ENCODE data around the gene FOXP1. TPM values are rescaled to one million over a fixed set of nuclear protein-coding genes. Genes with fewer than 3 reads are reported as not detected.

The FOXP1 gene
- total RNA-seq, 2 experiments from 2014 or later = 108 to 153 TPM

DNA sequence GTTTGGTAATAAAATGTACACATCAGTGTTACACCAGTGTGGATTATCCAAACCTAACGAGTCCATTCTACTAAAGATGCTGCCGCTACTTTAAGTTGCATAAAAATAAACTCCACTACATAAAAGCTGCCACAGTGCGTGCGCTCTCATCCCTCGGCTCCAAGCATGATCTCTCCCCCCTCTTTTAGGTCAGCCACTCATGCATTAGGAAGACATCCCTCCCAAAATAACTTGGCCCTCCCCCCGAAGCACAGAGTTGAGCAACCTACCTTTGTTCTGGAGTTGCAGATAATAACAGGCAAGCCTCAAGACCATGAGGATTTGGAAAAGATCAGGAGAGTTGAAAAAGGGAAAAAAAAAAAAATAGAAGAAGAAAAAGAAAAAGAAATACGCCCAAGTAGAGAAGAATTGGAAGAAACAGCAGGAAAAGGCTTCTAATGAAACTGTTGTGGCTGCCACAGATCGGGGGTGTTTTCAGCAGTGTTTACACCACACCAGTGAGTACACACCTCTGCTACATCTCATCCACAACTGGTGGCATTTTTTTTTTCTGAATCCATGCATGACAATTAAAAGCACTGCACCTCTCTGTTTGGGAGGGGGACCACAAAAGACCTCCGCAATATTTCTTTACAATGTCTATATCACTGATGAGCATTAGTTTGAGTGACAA lies 339.2 kb downstream of the FOXP1 start:
- H3K4me3 Mint-ChIP-seq = no peak overlapping the region
- peaks cover 9% of the 10 kb centered on the region for H3K36me3 Mint-ChIP-seq (ENCODE audit: low read depth)
- no peak overlapping the region for H3K27ac Mint-ChIP-seq
- ChIA-PET CTCF (interaction anchor here (0.6 to 2.7 kb wide), 4 partner anchors 10 to 123 kb away, joined by 4 to 10 read pairs (median 4); no protein-coding TSS in a partner anchor), POLR2A (no interaction called here)
- ATAC-seq (no peak), DNase-seq (no peak)
- H3K27me3 Mint-ChIP-seq = no peaks in the 10 kb centered on the region
- intact Hi-C loops (cut with DNase I, micrococcal nuclease) = no loop called here
- H3K4me1 Mint-ChIP-seq = peaks cover 65% of the 10 kb centered on the region
- no peaks in the 10 kb centered on the region for H3K9me3 Mint-ChIP-seq (ENCODE audit: low read depth)

DNA sequence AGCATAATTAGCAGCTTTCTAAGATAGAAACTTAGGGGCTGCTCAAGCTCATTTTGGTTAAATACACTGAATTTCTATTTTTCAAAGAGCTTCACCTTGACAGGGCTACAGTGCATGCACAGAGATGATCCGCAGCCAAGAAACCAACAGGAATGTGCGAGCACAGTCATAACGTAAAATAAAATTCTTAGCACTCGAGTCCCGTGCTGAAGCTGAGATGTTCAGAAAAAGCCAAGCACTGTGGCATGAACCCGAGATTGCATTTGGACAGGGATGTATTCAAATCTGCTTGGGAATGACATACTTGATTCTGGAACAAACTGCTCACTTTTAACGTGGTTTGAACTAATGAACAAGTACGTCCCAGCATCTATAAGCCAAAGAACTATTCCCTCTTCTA lies 340.3 kb downstream of the FOXP1 start:
- no peak overlapping the region for H3K27ac Mint-ChIP-seq
- no peak for DNase-seq
- intact Hi-C loops (cut with DNase I, micrococcal nuclease) = no loop called here
- ChIA-PET POLR2A (no interaction called here), CTCF (interaction anchor here (0.7 to 2.7 kb wide), 6 partner anchors 9 to 19 kb away, joined by 3 to 10 read pairs (median 4); no protein-coding TSS in a partner anchor)
- no peak overlapping the region for H3K4me3 Mint-ChIP-seq
- ATAC-seq = no peak
- H3K4me1 Mint-ChIP-seq = peaks cover 63% of the 10 kb centered on the region
- no peaks in the 10 kb centered on the region for H3K9me3 Mint-ChIP-seq (ENCODE audit: low read depth)
- H3K36me3 Mint-ChIP-seq (ENCODE audit: low read depth) = peaks cover 13% of the 10 kb centered on the region
- no peaks in the 10 kb centered on the region for H3K27me3 Mint-ChIP-seq

DNA sequence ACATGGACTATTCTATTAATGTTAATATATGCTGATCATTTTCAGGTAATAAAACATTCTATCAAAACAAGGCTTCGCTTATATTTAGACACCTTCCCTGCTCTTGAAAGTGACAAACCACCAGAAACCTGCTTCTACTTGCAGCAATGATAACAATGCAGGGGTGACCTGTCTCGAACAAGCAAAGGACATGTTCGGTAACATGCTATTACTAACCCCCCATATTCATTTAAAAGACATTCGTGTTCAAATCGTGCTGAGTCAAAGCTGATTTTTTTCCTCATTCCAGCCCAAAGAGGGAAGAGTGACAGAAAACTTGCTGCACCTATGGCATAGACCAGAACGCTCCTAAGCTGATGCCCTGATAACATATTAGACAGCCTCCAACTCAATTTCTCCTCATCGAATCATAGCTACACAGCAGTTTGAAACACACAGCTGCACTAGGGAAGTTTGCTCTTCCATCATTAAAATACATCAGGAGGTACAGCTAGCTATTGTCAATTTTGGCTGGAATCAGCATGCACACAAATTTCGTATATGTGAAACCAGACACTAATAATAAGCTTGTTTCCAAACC lies 341.5 kb downstream of the FOXP1 start:
- ATAC-seq (no peak), DNase-seq (no peak)
- peak overlapping the region; percentile 13 for H3K27ac Mint-ChIP-seq
- no peaks in the 10 kb centered on the region for H3K9me3 Mint-ChIP-seq (ENCODE audit: low read depth)
- CTCF ChIA-PET = interaction anchor here (0.7 to 2.7 kb wide), 8 partner anchors 10 to 23 kb away, joined by 3 to 10 read pairs (median 4); no protein-coding TSS in a partner anchor
- H3K4me3 Mint-ChIP-seq = no peak overlapping the region
- H3K27me3 Mint-ChIP-seq = no peaks in the 10 kb centered on the region
- POLR2A ChIA-PET = interaction anchor here (0.6 to 0.7 kb wide), 3 partner anchors 49 to 1724 kb away, joined by 3 to 5 read pairs (median 3); no protein-coding TSS in a partner anchor
- intact Hi-C loops (cut with DNase I, micrococcal nuclease) = no loop called here
- peaks cover 11% of the 10 kb centered on the region for H3K36me3 Mint-ChIP-seq (ENCODE audit: low read depth)
- peaks cover 59% of the 10 kb centered on the region for H3K4me1 Mint-ChIP-seq

DNA sequence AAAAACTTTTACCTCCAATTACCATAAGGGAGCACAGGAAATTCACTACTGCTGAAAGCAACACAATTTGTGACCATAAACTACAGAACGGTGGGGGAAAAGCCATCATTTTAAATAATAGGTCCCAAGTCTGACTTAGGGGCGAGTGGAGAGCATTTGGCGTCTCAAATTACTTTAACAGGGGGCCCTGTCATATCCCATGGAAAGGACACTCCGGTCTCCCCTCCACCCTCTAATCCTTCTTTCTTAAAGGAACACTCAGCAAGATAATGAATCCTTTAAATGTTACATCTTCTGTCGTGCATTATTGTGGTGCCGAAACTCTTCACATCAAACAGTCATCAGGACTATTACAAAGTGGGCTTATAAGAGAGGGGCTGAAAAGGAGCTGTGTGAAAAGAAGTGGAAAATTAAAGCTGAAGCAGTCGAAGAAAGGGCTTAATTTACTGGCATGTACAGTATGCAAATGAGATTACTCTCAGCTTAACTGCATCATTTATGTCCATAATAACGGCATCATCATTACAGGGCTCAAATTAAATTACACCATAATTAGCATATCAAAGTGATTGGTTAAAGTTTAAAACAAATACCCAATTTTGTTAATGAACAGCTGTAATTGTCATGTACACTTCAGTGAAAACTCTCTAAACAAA lies 342.2 kb downstream of the FOXP1 start:
- ATAC-seq (no peak), DNase-seq (no peak)
- intact Hi-C loops (cut with DNase I, micrococcal nuclease) = no loop called here
- H3K4me1 Mint-ChIP-seq = peaks cover 52% of the 10 kb centered on the region
- H3K27ac Mint-ChIP-seq = no peak overlapping the region
- H3K27me3 Mint-ChIP-seq = no peaks in the 10 kb centered on the region
- no peaks in the 10 kb centered on the region for H3K9me3 Mint-ChIP-seq (ENCODE audit: low read depth)
- CTCF ChIA-PET = interaction anchor here (0.7 to 2.7 kb wide), 3 partner anchors 10 to 24 kb away, joined by 3 to 10 read pairs (median 5); no protein-coding TSS in a partner anchor
- H3K36me3 Mint-ChIP-seq (ENCODE audit: low read depth) = peaks cover 14% of the 10 kb centered on the region
- POLR2A ChIA-PET = no interaction called here
- H3K4me3 Mint-ChIP-seq = no peak overlapping the region

DNA sequence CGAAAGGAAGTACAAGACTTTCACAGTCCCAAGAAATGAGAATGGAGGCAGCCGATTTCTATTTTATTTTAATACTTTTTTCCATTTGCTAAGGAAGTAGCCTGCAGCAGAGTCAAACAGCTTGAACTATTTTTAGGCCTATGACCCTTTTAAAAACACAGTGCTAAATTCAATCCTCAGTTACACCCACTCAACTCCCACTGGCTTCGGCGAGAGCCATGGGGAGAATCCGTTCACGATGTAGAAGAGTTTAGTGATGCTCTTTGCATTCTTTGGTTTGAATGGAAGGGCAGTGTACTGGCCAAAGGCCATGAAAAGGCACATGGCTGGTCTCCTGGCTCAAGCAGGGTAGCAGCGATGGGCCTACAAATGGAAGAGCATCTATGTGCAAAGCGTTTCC lies 343.5 kb downstream of the FOXP1 start:
- H3K4me1 Mint-ChIP-seq = peaks cover 48% of the 10 kb centered on the region
- H3K9me3 Mint-ChIP-seq (ENCODE audit: low read depth) = no peaks in the 10 kb centered on the region
- peak overlapping the region; percentile 66 for H3K27ac Mint-ChIP-seq
- DNase-seq = no peak
- no peak for ATAC-seq
- ChIA-PET POLR2A (no interaction called here), CTCF (interaction anchor here (0.6 to 0.8 kb wide), 2 partner anchors 29 to 153 kb away, joined by 4 read pairs; no protein-coding TSS in a partner anchor)
- H3K4me3 Mint-ChIP-seq = no peak overlapping the region
- no peaks in the 10 kb centered on the region for H3K27me3 Mint-ChIP-seq
- intact Hi-C loops (cut with DNase I, micrococcal nuclease) = no loop called here
- H3K36me3 Mint-ChIP-seq (ENCODE audit: low read depth) = peaks cover 24% of the 10 kb centered on the region

DNA sequence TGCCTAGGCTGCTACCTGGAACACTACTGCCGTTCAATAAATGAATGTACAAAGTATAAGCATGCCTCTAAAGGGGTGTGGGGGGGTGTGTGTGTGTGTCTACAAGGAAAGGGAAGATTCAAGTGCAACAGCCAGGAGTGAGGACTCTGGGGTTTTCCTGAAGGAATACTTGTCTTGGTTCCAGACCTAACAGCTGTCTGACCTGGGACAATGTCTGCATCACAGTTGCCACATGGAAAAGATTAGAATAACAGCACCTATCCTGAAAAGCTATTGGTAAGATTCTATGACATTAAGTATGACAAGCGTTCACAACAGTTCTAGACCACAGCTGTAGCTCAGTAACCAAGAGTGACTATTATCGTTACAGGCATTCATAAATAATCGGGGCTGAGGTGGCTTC lies 345.2 kb downstream of the FOXP1 start:
- CTCF ChIA-PET = interaction anchor here (1.1 kb wide), 1 partner anchor 167 kb away, joined by 4 read pairs; no protein-coding TSS in a partner anchor

DNA sequence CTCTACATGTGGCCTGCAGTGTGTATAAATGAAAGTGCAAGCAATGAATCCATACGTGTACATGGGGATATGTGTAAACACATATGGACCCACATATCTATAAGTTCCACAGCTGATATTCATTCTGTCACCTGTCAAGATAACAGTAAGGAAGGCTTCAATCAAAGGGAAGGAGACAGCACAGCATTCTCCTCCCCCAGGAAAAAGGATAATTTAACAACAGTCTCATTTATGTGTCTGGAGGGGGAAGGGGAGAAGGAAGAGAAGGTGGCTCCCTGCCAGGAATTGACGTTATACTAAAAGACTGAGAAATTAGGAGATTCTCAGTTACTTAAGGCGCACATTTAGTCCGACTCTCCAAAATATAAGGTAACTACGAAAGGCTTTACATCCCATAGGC lies 345.9 kb downstream of the FOXP1 start:
- Mint-ChIP-seq H3K4me3 (no peak overlapping the region), H3K4me1 (peaks cover 47% of the 10 kb centered on the region), H3K27me3 (no peaks in the 10 kb centered on the region), H3K27ac (no peak overlapping the region), H3K9me3 (ENCODE audit: low read depth) (no peaks in the 10 kb centered on the region), H3K36me3 (ENCODE audit: low read depth) (peaks cover 35% of the 10 kb centered on the region)
- ChIA-PET POLR2A (no interaction called here), CTCF (interaction anchor here (0.6 kb wide), 1 partner anchor 110 kb away, joined by 3 read pairs; no protein-coding TSS in a partner anchor)
- ATAC-seq (no peak), DNase-seq (no peak)
- intact Hi-C loops (cut with DNase I, micrococcal nuclease) = no loop called here

More for the DNA sequence above, 345.2 kb downstream of the FOXP1 start:
- no peak overlapping the region for H3K4me3 Mint-ChIP-seq
- POLR2A ChIA-PET = no interaction called here
- intact Hi-C loops (cut with DNase I, micrococcal nuclease) = no loop called here
- H3K4me1 Mint-ChIP-seq = peaks cover 48% of the 10 kb centered on the region
- H3K36me3 Mint-ChIP-seq (ENCODE audit: low read depth) = peaks cover 35% of the 10 kb centered on the region
- DNase-seq = no peak
- H3K27me3 Mint-ChIP-seq = no peaks in the 10 kb centered on the region
- no peak overlapping the region for H3K27ac Mint-ChIP-seq
- no peaks in the 10 kb centered on the region for H3K9me3 Mint-ChIP-seq (ENCODE audit: low read depth)
- ATAC-seq = peak; percentile 39

DNA sequence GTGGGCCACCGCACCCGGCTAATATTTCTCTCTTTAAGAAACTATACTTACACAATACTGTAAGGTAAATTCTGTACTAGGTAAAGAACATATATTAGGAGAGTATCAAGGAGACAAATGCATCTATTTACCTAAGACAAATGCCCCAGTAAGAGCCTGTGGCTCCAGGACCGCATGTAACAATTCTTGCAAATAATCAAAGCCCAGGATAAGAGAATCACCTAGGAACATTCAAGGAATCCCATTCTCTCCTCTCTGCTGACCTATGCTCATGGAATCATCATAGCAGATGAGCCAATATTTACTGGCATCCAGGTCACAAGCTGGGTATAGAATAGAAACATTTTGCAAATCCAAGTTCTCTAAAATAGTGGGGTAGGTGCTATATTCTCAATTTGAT lies 347.7 kb downstream of the FOXP1 start:
- ChIA-PET CTCF (no interaction called here), POLR2A (no interaction called here)
- H3K4me1 Mint-ChIP-seq = peaks cover 57% of the 10 kb centered on the region
- intact Hi-C loops (cut with DNase I, micrococcal nuclease) = no loop called here
- ATAC-seq (no peak), DNase-seq (no peak)
- no peaks in the 10 kb centered on the region for H3K9me3 Mint-ChIP-seq (ENCODE audit: low read depth)
- no peaks in the 10 kb centered on the region for H3K27me3 Mint-ChIP-seq
- peaks cover 40% of the 10 kb centered on the region for H3K36me3 Mint-ChIP-seq (ENCODE audit: low read depth)
- H3K4me3 Mint-ChIP-seq = no peak overlapping the region
- peak overlapping the region; percentile 1 for H3K27ac Mint-ChIP-seq

DNA sequence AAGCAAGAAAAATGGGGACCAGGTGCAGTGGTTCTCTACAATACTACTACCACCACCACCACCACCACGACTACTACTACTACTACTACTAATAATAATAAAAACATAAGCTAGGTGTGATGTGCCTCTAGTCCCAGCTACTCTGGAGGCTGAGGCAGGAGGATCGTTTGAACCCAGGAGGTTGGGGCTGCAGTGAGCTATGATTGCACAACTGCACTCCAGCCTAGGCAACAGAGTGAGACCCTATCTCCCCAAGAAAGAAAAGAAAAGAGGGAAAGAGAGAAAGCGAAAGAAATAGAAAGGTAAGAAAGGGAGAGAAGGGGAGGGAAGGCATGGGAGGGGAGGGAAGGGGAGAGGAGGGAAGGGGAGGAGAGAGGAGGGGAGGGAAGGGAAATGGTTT lies 350.6 kb downstream of the FOXP1 start:
- Mint-ChIP-seq H3K4me3 (no peak overlapping the region), H3K27me3 (no peaks in the 10 kb centered on the region), H3K9me3 (ENCODE audit: low read depth) (no peaks in the 10 kb centered on the region), H3K36me3 (ENCODE audit: low read depth) (peaks cover 32% of the 10 kb centered on the region), H3K27ac (no peak overlapping the region), H3K4me1 (peaks cover 71% of the 10 kb centered on the region)
- DNase-seq = no peak
- no peak for ATAC-seq
- CTCF ChIA-PET = interaction anchor here (1.6 kb wide), 1 partner anchor 13 kb away, joined by 4 read pairs; no protein-coding TSS in a partner anchor
- intact Hi-C loops (cut with DNase I, micrococcal nuclease) = no loop called here
- POLR2A ChIA-PET = interaction anchor here (0.6 to 0.7 kb wide), 3 partner anchors 173 to 234 kb away, joined by 3 to 4 read pairs (median 4); no protein-coding TSS in a partner anchor

DNA sequence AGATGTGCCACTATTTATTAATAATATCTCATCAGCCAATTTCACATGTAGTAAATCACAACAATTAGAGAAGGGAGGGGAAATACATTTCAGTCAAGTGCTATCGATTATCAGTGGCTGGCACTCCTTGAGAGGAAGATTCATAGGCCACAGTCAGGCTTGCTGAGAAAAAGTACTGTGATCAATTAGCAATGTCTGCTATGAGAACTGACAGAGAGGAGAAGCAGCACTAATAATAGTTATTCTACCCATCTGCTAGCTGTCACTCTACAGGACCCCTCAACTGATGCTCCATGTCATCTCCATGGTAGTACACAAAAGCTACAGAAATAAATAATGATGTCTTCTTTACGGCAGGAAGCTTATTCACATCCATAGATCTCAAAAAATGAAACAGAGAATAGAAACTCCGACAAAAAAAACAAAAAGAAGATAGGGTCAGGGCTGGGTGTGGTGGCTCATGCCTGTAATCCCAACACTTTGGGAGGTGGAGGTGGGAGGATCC lies 351.3 kb downstream of the FOXP1 start:
- Mint-ChIP-seq H3K27me3 (no peaks in the 10 kb centered on the region), H3K4me3 (peak overlapping the region; percentile 6), H3K9me3 (ENCODE audit: low read depth) (no peaks in the 10 kb centered on the region), H3K4me1 (peaks cover 72% of the 10 kb centered on the region), H3K27ac (peak overlapping the region; percentile 82), H3K36me3 (ENCODE audit: low read depth) (peaks cover 32% of the 10 kb centered on the region)
- DNase-seq = no peak
- ChIA-PET CTCF (interaction anchor here (1.0 to 1.6 kb wide), 2 partner anchors 13 to 23 kb away, joined by 3 to 4 read pairs; no protein-coding TSS in a partner anchor), POLR2A (interaction anchor here (0.7 kb wide), 1 partner anchor 235 kb away, joined by 4 read pairs; no protein-coding TSS in a partner anchor)
- intact Hi-C loops (cut with DNase I, micrococcal nuclease) = no loop called here
- peak; percentile 20 for ATAC-seq

DNA sequence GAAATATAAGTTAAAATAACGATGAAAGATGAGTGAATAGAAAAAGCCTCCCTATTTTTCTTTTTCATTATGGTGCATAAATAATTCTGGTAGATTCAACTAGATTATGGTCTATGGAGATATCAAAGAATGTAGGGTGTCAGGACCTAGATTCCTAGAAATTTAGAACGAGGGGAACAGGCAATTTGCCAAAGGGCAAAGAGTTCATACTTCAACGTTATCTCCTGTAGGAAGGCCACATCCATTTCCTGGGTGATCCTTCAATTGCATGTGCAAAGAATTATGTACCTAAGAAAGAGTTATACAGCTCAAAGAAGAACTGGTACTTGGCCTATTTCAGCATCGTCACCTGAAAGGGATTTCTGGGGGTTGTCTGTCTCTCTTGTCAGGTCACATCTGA lies 351.8 kb downstream of the FOXP1 start:
- intact Hi-C loops (cut with DNase I, micrococcal nuclease) = no loop called here

More for the DNA sequence above, 351.8 kb downstream of the FOXP1 start:
- DNase-seq = no peak
- Mint-ChIP-seq H3K4me1 (peaks cover 76% of the 10 kb centered on the region), H3K36me3 (ENCODE audit: low read depth) (peaks cover 32% of the 10 kb centered on the region), H3K27me3 (no peaks in the 10 kb centered on the region), H3K4me3 (no peak overlapping the region), H3K27ac (peak overlapping the region; percentile 82), H3K9me3 (ENCODE audit: low read depth) (no peaks in the 10 kb centered on the region)
- POLR2A ChIA-PET = no interaction called here
- CTCF ChIA-PET = interaction anchor here (0.9 to 1.6 kb wide), 3 partner anchors 10 to 22 kb away, joined by 3 to 5 read pairs (median 4); no protein-coding TSS in a partner anchor
- ATAC-seq = no peak

All from activated CD4-positive, alpha-beta T cell treated with anti-CD3 and anti-CD28 coated beads for 36 hours (primary cell).